Natural killer cell (primary cell): Measurements from ENCODE around the gene MMAB. TPM values are rescaled to one million over a fixed set of nuclear protein-coding genes. Genes with fewer than 3 reads are reported as not detected.

ENCODE experiments used
- ATAC-seq, 3 donors: fragments of 150-1000 bp in 2 of 3; fragments of 200-7000 bp in 1 of 3; cut with Tn5 transposase; 1 replicate in 1 of 3; 2 replicates in 2 of 3; pipeline ENCODE4 v1.10.0; 2021; ENCODE audit warnings: mild to moderate bottlenecking in 2 of 3, moderate library complexity in 2 of 3
- DNase-seq, 2 donors: peaks; one replicate each; pipeline versions ENCODE4 v3.0.0 to v3.0.0-alpha.2; 2013 to 2021; ENCODE audit warnings: mixed read lengths in 1 of 2
- H3K27ac ChIP-seq: one replicate; pipeline ENCODE4 v1.5.1; 2013; ENCODE audit warnings: mild to moderate bottlenecking, low read length
- H3K27me3 ChIP-seq: one replicate; pipeline ENCODE4 v1.6.1; 2013; ENCODE audit warnings: low read length; ENCODE audit not compliant: control insufficient read depth, insufficient read depth
- H3K36me3 ChIP-seq: one replicate; pipeline ENCODE4 v1.6.1; 2013; ENCODE audit warnings: low read length; ENCODE audit not compliant: control insufficient read depth, insufficient read depth
- H3K4me1 ChIP-seq: one replicate; pipeline ENCODE4 v1.6.1; 2013; ENCODE audit warnings: low read length; ENCODE audit not compliant: control insufficient read depth, insufficient read depth
- H3K4me3 ChIP-seq: one replicate; pipeline ENCODE4 v1.5.1; 2013; ENCODE audit warnings: low read length
- H3K9me3 ChIP-seq: one replicate; pipeline ENCODE4 v1.6.1; 2013; ENCODE audit warnings: low read length; ENCODE audit not compliant: control insufficient read depth, insufficient read depth
- H3K27ac Mint-ChIP-seq, 2 donors: one replicate each; pipeline ENCODE4 v1.8.0; 2022; ENCODE audit warnings: mild to moderate bottlenecking in 2 of 2, mixed read lengths in 2 of 2, moderate library complexity in 1 of 2
- H3K27me3 Mint-ChIP-seq, 2 donors: one replicate each; pipeline ENCODE4 v1.8.0; 2022; ENCODE audit warnings: low read depth in 2 of 2, mixed read lengths in 2 of 2
- H3K36me3 Mint-ChIP-seq: one replicate; pipeline ENCODE4 v1.8.0; 2022; ENCODE audit warnings: mixed read lengths
- H3K4me1 Mint-ChIP-seq, 2 donors: one replicate each; pipeline ENCODE4 v1.8.0; 2022; ENCODE audit warnings: mixed read lengths in 2 of 2
- H3K4me3 Mint-ChIP-seq: one replicate; pipeline ENCODE4 v1.8.0; 2022; ENCODE audit warnings: mild to moderate bottlenecking, moderate library complexity, mixed read lengths
- H3K9me3 Mint-ChIP-seq, 2 donors: one replicate each; pipeline ENCODE4 v1.8.0; 2022; ENCODE audit warnings: mixed read lengths in 2 of 2
- WGBS: methylation state at CpG from one replicate; pipeline ENCODE4 v1.1.7; 2013; ENCODE audit warnings: missing lambda C conversion rate; ENCODE audit not compliant: insufficient coverage; 5-methylcytosine and 5-hydroxymethylcytosine counted together
- intact Hi-C: fragments of 100-400 bp; cut with micrococcal nuclease; formaldehyde crosslinking; loops from one replicate; pipeline ENCODE4 v1.14.2; 2022
- total RNA-seq, 4 donors: library from RNA; stranded (reverse); fragments of 120-200 nt in 1 of 4; gene quantifications; one replicate each; pipeline versions ENCODE4 v1.2.3 to v1.2.4, GENCODE V29; 2013 to 2022
- TF ChIP-seq, protein P1 (sequence below): fragments of 200-600 bp; IDR thresholded peaks from one replicate; pipeline ENCODE4 v1.8.0; 2022; ENCODE audit warnings: antibody characterized with exemption

Gene MMAB
- total RNA-seq, 3 donors from 2014 or later (not counting 1 experiment from before 2014, with no cell fraction given), result 17.1 to 18.3 (median 17.6) TPM

DNA sequence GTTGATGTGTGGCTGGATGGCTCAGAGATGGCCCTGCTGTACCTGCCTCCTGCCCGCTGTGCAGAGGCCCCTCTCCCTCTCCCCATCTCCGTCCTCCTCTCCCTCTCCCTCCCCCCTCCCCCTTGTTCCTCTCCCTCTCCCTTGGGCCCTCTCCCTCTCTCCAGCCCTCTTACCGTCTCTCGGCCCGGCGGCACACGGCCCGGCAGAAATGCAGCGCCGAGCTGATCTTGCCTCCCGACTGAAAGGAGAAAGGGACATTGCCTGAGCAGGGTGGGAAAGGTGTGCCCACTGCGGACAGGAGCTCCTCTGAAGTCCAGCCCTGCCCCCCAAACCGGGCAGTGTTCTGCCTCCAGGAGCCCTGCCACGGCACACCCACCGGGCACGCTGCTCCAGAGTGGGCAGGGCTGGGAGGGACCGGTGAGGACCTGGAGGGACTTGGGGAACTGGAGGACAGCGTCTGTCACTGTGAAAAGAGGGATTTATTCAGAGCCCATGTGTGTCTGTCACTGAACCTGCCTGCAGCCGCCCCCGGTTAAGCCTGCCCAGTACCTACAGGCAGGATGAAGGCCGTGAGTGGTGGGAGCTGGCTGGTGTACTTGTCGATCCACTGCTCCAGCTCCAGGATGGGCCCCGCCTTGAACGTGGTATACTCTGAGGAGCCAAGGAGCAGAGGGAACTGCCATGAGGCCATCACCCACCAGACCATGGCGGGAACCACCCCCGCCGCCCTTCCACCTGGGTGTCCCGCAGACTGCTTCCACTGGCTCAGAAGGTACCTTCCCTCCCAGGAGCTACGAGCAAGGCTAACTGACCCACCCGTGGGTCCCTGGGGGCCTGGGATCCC, 12.2 kb downstream of the MMAB start:
- H3K27ac ChIP-seq, result no peak overlapping the region
- H3K4me1 ChIP-seq, result no peaks in the 10 kb centered on the region
- Mint-ChIP-seq H3K27me3 (no peaks in the 10 kb centered on the region), H3K36me3 (no peaks in the 10 kb centered on the region), H3K9me3 (no peaks in the 10 kb centered on the region), H3K27ac (no peak overlapping the region), H3K4me1 (no peaks in the 10 kb centered on the region), H3K4me3 (no peak overlapping the region)
- no peak overlapping the region for H3K4me3 ChIP-seq
- WGBS, result 92% methylated on average over 30 of the region's 30 CpGs
- H3K27me3 ChIP-seq, result no peaks in the 10 kb centered on the region
- ATAC-seq, result no peak
- intact Hi-C loops, result no loop called here
- H3K9me3 ChIP-seq, result no peaks in the 10 kb centered on the region
- DNase-seq, result no peak
- peaks cover 2% of the 10 kb centered on the region for H3K36me3 ChIP-seq
- TF ChIP-seq, protein P1, sequence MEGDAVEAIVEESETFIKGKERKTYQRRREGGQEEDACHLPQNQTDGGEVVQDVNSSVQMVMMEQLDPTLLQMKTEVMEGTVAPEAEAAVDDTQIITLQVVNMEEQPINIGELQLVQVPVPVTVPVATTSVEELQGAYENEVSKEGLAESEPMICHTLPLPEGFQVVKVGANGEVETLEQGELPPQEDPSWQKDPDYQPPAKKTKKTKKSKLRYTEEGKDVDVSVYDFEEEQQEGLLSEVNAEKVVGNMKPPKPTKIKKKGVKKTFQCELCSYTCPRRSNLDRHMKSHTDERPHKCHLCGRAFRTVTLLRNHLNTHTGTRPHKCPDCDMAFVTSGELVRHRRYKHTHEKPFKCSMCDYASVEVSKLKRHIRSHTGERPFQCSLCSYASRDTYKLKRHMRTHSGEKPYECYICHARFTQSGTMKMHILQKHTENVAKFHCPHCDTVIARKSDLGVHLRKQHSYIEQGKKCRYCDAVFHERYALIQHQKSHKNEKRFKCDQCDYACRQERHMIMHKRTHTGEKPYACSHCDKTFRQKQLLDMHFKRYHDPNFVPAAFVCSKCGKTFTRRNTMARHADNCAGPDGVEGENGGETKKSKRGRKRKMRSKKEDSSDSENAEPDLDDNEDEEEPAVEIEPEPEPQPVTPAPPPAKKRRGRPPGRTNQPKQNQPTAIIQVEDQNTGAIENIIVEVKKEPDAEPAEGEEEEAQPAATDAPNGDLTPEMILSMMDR, result no peak

DNA sequence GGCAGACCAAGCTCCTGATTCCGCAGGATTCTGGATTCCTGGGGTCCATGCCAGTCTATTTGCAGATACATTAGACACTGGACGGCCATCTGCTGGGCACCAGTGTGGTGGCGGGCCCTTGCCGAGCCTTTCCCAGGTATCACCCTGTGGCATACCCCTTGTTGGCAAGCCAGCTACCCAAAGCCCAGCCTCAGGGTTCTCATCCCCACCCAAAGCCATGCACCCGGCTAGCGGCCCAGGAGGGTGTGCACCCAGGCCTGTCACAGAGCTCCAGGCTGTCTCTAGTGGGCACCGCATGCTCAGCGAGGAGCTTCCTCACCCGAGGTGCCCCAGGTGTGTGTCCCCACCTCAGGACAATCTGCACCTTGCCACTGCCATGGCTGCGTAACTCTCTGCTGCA, 13.7 kb downstream of the MMAB start:
- whole genome bisulfite sequencing, result 94% methylated on average over 10 of the region's 10 CpGs
- H3K4me1 Mint-ChIP-seq, result no peaks in the 10 kb centered on the region
- Histone ChIP-seq H3K27ac (no peak overlapping the region), H3K36me3 (no peaks in the 10 kb centered on the region), H3K4me1 (no peaks in the 10 kb centered on the region), H3K4me3 (no peak overlapping the region), H3K27me3 (no peaks in the 10 kb centered on the region), H3K9me3 (no peaks in the 10 kb centered on the region)
- intact Hi-C loops, result no loop called here
- DNase-seq (no peak), ATAC-seq (no peak)
- H3K9me3 Mint-ChIP-seq, result no peaks in the 10 kb centered on the region
- no peaks in the 10 kb centered on the region for H3K36me3 Mint-ChIP-seq
- TF ChIP-seq, protein P1, result no peak
- H3K27ac Mint-ChIP-seq, result no peak overlapping the region
- no peak overlapping the region for H3K4me3 Mint-ChIP-seq
- H3K27me3 Mint-ChIP-seq, result no peaks in the 10 kb centered on the region

DNA sequence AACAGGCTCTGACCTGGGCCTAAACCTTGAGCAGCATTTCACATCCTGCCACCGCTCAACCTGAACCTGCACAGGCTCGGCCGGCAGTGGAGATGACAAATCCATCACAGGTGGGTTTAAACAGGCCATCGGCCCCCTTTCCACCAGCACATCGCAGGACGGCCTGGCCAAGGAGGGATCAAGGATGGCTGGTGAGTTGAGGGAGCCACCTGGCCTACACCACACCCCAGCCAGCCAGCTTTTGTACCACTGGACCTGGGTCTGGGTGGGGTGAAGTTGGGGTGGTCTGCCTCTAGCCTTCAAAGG, 14.2 kb downstream of the MMAB start:
- Histone ChIP-seq H3K4me3 (no peak overlapping the region), H3K27me3 (no peaks in the 10 kb centered on the region), H3K36me3 (no peaks in the 10 kb centered on the region), H3K9me3 (no peaks in the 10 kb centered on the region), H3K27ac (no peak overlapping the region), H3K4me1 (no peaks in the 10 kb centered on the region)
- ATAC-seq (no peak), DNase-seq (no peak)
- intact Hi-C loops, result no loop called here
- Mint-ChIP-seq H3K27me3 (no peaks in the 10 kb centered on the region), H3K27ac (no peak overlapping the region), H3K4me1 (no peaks in the 10 kb centered on the region), H3K9me3 (no peaks in the 10 kb centered on the region), H3K4me3 (no peak overlapping the region), H3K36me3 (no peaks in the 10 kb centered on the region)
- WGBS, result 87% methylated on average over 6 of the region's 6 CpGs
- TF ChIP-seq, protein P1, result no peak
